SKM-1 treated with dmso at 0.1 percent for 144 hours (cell line): ENCODE measurements around the gene C22orf31.
"Not testable (repeated sequence)": the region's sequence is repeated elsewhere in the genome, so short reads cannot be mapped to it uniquely, and the experiment has no call there.

Source experiments
- DNase-seq: peaks from one replicate; lab custom pipeline; 2025; ENCODE audit not compliant: unreplicated experiment; lab: John Stamatoyannopoulos, UW

The C22orf31 gene

GRCh38 chr22:29055192-29055830 is 6.3 kb downstream of the C22orf31 start:
- no peak for DNase-seq

DNA sequence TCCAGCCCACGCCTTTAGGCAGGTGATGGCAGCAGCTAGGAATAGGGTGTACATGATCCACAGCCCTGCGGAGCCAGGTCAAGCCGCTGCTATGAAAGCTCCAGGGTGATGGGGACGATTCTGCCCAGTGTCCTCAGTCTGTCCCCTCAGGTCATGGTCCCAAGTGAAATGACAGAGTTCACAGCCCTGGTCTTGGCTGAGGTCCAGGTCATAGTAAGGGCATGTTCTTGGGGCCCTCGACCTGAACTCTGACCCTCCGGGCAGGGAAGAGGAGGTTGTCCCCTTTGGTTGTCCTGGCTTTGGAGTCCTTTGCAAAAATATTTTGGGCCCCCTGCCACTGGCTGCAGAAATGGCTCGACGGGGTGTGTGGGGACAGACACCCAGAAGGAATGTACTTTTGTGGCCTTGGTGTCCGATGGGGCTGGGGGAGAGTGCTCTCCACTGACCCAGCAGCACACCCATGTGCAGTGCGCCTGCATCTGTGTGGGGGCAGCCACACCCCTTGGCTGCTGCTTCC is 7.3 kb downstream of the C22orf31 start:
- DNase-seq = no peak

DNA sequence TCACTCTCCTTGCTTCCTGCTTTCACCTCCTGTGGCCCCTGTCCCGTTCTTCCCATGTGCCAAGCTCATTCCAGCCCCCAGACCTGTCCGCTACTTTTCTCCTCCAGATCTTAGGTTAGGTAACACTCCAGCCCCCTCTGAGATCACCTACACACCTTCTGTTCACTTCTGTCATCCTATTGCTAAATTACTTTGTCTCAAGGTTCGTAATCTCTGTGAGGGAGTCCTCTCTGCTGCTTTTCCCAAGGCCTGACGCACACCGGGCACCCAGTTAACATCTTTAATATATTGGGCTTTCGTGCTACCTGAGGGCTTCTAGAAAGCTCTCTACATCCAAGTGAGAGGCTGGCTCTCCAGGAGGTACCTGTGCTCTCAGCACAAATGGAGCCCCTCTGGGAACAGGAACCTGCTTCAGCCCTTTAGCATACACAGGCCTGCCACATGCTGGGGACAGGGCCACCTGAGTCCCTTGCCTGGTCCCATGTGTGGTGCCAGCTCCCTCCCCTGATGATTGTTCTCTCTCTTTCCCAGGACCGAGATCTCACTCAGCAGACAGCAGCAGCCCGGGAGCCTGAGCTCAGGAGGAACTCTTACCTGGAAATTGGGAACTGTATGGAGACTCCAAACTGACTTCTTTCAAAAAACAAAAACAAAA is 8.5 kb downstream of the C22orf31 start:
- no peak for DNase-seq

DNA sequence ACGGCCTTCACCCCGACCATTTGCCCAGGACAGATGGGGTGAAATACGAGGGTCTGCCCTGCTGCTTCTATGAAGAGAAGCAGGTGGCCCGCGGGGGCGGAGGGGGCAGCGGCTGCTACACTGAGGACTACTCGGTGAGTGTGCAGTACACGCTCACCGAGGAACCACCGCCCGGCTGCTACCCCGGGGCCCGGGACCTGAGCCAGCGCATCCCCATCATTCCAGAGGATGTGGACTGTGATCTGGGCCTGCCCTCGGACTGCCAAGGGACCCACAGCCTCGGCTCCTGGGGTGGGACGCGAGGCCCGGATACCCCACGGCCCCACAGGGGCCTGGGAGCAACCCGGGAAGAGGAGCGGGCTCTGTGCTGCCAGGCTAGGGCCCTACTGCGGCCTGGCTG is 11.2 kb downstream of the C22orf31 start:
- no peak for DNase-seq

GRCh38 chr22:29049655-29050263 is 11.9 kb downstream of the C22orf31 start:
- DNase-seq = no peak

GRCh38 chr22:29048822-29049654 is 12.6 kb downstream of the C22orf31 start:
- DNase-seq = no peak

GRCh38 chr22:29044657-29045176 is 16.9 kb downstream of the C22orf31 start:
- no peak for DNase-seq

GRCh38 chr22:29043906-29044575 is 17.6 kb downstream of the C22orf31 start:
- no peak for DNase-seq

- DNase-seq = no peak
Observed at GRCh38 chr22:29041408-29041807, 20.2 kb downstream of the C22orf31 start.

GRCh38 chr22:29040385-29041275 is 21.0 kb downstream of the C22orf31 start:
- peak; percentile 42 for DNase-seq

DNA sequence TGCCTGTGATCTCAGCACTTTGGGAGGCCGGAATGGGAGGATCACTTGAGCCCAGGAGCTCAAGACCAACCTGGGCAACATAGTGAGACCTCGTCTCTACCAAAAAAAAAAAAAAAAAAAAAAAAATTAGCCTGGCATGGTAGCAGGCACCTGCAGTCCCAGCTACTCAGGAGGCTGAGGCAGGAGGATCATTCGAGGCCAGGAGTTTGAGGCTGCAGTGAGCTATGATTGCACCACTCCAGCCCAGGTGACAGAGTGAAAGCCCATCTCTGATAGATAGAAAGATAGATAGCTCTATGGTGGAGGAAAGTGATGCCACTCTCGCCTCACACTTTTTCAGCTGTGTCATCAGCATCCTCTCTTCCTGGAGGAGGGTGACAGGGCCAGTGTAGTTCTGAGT is 21.9 kb downstream of the C22orf31 start:
- not testable (repeated sequence) for DNase-seq

DNA sequence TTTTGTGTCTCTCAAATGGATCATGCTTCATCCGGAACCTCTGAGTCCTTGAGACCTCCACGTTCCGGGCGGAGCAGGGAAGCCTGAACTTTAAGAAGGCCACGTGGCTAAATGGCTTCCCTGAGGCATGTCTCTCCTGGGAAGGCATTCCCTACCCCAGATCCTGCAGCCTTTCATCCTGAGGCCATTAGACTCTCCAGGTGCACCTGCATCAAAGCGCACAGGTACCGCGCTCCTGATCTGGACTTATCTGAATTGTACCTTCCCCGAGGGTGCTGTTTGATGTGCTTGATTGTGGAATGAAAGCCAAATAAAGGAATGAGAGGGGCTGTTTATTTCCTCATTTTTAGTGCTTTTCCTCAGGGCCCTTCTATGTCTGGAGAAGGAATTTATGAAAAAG is 22.5 kb downstream of the C22orf31 start:
- DNase-seq = no peak

DNA sequence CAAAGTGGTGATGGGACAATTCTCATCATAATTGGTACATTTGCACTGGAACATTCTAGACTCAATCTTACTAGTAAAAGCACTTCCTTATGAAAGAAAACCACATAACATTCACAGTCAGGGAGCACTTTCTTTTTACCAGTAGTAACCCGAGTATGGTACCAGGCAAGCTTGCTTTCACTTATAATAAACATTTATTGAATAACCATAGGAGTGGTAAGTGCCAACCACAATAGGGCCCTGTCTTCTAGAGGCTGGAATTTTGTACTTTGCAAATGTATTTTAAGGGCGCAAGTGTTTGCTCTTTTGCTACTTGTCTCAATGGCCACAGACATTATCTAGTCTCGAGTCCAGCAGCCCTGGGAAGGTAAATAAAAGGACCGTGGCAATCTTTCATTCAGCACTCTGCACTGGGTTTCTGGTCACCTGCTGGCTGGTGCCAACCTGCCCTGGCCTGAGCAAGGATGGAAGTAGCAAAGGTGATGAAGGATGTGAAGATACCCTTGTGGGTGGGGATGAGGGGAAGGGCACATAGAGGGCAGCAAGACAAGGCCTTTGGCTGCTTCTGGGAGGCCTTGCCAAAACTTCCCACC is 24.2 kb downstream of the C22orf31 start:
- no peak for DNase-seq

DNA sequence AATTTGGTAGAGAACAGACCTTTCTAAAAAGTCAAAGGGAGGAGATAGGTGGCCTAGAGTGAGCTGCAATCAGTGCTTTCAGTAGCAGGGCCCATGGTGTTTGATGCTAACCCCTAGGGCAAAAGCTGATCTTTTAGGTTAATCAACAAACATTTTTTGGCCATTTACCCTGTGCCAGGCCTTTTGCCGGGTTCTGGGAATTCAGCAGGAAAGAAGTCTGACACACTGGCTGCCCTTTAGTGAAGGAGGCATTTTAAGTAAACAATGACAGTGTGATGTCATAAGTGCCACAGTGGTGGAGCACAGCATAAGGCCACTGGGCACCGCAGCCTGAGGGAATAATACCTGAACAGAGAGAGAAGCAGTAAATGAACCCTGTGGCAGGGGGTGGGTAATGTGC is 29.0 kb downstream of the C22orf31 start:
- no peak for DNase-seq

GRCh38 chr22:29032014-29032475 is 29.6 kb downstream of the C22orf31 start:
- no peak for DNase-seq

DNA sequence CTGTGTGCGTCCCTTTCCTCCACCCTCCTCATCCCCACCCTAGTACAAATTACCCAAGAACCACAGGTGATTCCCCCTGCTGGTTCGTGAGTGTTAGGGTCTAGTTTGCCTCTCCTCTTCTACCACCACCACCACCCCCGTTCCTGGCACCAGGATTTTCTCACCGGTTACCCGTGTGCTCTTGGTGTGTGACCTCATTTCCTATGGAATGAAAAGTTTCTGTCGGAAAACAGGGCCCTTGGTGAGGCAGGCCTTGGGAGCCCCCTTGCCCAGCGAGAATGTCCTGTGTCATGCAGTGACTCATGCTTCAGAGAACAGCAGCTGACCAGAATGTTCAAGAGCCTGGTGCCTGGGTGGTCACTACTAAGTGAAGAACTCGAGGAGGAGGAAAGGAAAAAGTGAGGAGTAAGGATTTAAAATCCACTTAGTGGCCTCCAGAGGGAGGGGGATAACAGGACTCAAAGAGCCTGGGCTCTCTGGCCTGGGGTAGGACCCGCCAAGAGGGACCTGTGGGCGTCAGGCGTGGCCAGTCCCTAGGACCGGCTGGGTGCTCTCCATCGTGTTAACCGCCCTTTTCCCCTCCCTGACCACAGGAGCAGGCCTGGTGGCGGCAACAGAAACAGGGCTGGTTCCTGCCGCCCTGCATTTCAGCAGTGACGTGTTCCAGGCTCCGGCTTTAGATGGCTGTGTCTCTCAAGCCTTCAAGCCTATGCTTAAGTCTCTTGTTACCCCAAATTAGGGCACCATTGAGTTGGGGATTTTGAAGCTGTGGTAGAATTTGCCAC is 30.2 kb downstream of the C22orf31 start:
- no peak for DNase-seq

DNA sequence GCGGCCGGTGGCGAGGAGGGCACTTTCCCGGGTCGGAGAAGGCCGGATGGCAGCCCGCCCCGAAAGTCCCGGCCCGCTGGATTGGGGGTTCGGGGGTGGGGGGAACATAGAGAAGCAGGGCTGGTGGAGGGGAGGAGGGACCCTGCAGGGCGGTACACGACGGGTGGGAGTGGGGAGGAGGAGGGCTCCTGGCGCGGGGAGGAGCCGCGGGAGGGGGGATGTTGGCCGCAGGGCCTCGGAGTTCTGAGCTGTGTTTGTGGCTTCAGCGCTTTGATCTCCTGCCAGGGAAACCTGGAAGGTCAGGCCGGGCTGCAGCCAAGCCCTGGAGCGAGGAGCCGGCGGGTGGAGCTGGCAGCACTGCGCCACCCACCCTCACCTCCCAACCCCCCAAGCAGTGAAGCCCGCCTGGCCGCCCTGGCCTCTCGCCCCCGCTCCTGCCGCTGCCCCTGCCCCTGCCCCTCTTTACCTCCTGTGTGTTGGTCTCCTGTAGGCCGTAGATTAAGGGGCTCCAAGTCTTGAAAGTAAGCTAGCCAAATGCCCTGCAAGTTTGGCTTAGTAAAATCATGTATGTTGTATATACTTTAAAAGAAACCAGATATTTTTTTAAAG is 30.9 kb downstream of the C22orf31 start:
- no peak for DNase-seq
